GM19328 (cell line): ENCODE data around the gene TRAF3IP1.

Experiments
- ATAC-seq: cut with Tn5 transposase; IDR thresholded peaks from one replicate; pipeline ENCODE4 v1.9.1; 2021; ENCODE audit warnings: mild to moderate bottlenecking, moderate library complexity; ENCODE audit not compliant: unreplicated experiment

The TRAF3IP1 gene

DNA sequence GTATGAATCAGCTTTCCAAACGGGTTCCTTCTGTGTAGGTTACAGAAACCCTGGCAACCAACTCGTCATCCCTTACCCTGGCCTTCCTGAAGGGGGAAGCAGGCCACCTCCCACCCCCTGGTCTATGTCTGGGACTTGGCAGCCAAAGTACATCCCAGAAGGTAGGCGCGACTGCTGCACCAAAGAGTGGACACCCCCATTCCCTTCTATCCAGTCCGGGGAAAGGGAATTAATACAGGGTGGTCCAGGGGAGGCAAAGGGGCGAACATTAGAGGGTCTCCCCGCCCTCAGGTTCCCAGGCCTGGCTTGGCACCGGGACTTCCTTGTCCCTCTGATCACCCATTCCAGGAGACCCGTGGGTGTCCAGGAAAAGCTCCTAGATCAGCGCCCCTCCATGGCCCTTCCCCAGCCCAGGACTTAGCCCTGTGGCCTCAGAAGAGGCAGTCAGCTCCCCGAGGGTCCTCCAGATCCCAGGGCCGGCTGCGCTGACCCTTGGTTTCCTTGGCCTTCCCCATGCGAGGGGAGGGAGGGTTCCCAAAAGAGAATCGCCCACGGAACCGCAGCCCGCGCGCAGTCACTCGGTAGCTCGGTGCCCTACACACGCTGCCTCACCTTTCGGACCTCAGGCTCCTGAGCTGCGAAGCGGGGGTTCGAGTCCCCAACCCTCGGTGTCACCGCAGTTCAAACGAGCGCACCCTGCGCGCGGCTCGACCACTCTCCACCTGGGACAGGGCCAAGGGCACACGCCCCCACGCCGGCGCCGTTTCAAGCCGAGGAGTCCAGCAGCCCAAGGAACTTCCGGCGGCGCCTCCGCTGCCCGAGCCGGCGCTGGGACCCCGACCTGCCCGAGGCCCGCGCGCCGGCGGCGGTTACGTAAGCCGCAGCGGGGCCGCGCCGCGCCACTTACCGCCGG lies 32.3 kb upstream of the TRAF3IP1 start, which contains the start of gene PER2:
Gene PER2 (minus strand): TSS at position 874 of the 913 bp plus-strand sequence. CDS start 10,674 bp downstream, outside the sequence.
- ATAC-seq, result peak; percentile 33

- peak; percentile 92 for ATAC-seq
These were observed 31.4 kb upstream of the TRAF3IP1 start for GRCh38 chr2:238288650-238289573.

DNA sequence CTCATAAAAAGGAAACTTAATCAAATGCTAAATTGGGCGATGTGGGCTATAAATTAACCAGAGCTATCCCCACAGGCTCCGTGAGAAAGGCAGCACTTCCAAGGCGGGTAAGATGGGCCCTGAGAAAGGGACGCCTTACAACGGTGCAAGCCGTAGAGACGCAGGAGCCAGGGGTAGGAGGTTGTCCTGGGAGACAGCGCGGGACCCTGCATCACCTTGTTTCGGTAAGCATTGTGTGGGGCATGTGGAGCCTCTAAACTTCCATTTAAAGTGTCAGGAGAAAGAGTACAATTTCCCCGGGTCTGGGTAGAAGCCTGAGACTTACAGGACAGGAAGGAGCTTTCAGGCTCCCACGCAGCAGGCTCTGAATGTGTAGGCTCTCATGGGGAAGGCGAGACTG lies 30.7 kb upstream of the TRAF3IP1 start:
- no peak for ATAC-seq

DNA sequence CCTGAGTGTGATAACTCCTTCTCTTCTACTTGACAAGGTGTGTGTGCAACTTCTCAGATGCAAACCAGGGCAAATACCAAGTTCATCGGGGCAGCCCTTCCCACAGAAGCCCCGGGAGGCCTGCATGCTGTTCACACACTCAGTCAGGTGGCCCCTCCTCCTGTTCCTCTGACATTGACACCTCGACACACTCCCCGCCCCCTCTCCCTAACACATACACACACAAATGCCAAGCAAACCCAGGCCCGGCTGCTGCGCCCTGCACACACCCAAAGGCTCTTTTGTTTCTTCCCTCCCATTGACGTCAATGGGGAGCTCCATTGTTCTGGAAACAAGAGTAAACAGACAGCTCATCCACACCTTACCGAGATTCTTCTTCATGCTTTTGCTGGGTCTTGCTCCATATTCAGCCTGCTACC lies 30.2 kb upstream of the TRAF3IP1 start:
- no peak for ATAC-seq

- ATAC-seq, result no peak
These were observed 29.4 kb upstream of the TRAF3IP1 start for GRCh38 chr2:238290715-238291549.

DNA sequence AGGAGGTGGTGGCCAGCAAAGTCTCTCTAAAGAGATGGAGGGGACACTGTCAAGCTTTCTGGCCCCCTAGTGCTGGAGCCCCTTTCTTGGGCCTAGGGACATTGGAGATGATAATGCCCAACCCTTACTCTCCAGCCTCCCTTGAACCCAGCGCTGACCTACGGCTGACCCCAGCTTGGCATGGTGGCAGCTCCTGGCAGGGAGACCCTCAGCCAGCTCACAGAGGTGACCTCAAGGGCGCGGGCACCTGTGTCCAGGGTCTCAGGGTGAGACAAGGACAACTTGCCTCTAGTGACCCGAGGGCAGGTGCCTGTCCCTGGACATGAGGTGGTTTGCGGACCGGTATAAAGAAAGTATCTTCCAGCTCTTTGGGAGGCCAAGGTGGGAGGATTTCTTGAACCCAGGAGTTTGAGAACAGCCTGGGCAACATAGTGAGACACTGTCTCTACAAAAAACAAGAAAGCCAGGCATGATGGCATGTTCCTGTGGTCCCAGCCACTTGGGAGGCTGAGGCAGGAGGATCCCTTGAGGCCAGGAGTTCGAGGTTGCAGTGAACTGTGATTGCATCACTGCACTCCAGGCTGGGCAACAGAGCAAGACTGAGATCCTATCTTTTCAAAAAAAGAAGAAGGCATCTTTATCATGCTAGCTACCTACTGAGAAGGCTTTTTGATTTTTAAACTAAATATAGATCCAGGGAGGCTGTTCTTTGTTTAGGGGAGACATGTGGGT lies 28.6 kb upstream of the TRAF3IP1 start:
- no peak for ATAC-seq

- ATAC-seq, result no peak
These were observed 26.3 kb upstream of the TRAF3IP1 start for GRCh38 chr2:238294046-238294392.

- no peak for ATAC-seq
These were observed 25.8 kb upstream of the TRAF3IP1 start for GRCh38 chr2:238294393-238295143.

DNA sequence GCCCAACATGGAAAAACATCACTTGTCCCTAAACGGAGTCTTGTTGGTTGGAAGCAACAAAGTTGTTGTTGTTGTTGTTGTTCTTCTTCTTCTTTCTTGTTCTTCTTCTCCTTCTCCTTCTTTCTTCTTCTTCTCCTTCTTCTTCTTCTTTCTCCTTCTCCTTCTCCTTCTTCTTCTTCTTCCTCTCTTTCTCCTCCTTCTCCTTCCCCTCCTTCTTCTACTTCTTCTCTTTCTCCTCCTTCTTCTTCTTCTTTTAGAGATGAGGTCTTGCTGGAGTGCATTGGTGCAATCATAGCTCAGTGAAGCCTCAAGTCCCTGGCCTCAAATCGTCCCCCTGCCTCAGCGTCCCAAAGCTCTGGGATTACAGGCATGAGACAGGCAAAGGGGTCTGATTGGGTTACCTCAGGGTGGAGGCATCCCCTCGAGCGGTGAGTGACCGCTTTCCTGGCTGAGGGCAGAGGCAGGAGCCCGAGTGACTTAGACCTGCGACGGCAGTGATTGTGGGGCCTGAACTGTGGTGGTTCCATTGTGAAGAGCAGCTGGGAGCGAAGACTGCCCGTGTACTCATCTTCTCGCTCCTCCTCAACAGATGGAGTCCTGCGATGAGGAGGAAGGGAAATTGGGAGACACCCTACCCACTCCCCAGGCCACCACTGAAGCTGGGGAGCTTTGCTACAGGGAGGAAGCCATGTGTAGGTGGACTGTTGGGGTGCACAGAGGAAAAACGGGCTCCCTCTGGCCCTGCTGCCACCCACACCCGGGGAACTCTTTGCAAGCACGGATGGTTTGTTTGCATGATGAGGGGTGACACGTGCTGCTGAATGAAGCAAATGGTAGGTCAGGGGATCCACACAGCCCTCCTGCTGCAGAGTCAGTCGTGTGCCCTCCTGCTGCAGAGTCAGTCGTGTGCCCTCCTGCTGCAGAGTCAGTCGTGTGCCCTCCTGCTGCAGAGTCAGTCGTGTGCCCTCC lies 24.9 kb upstream of the TRAF3IP1 start:
- ATAC-seq, result no peak

DNA sequence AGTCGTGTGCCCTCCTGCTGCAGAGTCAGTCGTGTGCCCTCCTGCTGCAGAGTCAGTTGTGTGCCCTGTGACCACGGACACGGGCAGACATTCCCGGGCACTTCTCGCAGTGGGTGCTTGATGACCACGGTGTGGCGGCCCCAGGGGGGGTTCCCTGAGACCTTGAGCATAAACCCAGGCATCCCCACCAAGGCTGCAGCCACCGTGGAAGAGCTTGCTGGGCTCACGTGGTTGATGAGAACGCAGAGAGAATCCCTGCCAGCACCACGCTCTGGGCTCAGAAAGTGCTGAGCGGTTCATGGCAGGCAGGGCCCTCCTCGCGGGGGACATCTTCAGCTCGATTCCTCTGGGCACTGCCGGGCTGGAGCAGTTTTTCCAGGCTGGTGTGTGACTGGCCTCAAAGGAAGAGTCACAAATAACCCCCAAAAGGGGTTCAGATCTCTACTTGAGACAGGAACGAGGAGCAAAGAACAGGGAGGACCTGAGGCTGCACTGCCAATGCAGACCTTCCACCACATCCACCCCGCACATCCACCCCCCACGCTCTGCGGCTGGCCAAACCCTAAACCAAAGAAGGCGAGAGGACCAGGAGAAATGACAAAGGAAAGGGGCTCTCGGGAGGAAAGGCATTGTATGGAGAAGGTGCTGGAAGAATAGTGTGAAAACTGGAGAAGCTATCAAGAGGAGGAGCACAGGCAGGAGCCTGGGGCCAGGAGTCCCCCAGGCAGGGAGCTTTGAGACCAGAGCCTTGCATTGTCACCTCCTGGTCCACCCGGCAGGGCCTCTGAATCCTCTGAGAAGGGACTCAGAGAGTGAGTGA lies 23.5 kb upstream of the TRAF3IP1 start:
- ATAC-seq, result no peak

GRCh38 chr2:238299803-238300202 lies 20.5 kb upstream of the TRAF3IP1 start:
- no peak for ATAC-seq

- no peak for ATAC-seq
These were observed 18.2 kb upstream of the TRAF3IP1 start for GRCh38 chr2:238302087-238302486.

DNA sequence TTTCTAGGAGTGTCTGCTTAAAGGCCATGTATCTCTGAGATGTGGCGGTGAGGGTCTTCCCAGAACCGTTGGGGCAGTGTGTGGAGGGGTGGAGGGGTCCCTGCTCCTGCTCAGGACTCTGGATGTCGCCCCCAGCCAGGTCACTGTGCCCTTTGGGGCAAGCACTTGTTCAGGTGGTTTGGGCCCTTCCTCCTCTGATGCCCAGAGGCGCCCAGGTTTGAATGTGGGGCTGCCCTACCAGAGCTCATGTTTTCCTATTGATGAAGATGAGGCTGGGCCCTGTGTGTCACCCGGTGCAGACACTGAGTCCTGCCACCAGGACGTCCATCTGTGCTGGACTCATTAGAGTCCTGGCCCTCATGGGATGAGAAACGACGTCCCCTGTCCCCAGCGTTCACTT lies 17.6 kb upstream of the TRAF3IP1 start:
- ATAC-seq, result no peak

GRCh38 chr2:238304116-238304515 lies 16.2 kb upstream of the TRAF3IP1 start:
- ATAC-seq, result no peak

- ATAC-seq, result no peak
These were observed 15.0 kb upstream of the TRAF3IP1 start for GRCh38 chr2:238305092-238305862.

DNA sequence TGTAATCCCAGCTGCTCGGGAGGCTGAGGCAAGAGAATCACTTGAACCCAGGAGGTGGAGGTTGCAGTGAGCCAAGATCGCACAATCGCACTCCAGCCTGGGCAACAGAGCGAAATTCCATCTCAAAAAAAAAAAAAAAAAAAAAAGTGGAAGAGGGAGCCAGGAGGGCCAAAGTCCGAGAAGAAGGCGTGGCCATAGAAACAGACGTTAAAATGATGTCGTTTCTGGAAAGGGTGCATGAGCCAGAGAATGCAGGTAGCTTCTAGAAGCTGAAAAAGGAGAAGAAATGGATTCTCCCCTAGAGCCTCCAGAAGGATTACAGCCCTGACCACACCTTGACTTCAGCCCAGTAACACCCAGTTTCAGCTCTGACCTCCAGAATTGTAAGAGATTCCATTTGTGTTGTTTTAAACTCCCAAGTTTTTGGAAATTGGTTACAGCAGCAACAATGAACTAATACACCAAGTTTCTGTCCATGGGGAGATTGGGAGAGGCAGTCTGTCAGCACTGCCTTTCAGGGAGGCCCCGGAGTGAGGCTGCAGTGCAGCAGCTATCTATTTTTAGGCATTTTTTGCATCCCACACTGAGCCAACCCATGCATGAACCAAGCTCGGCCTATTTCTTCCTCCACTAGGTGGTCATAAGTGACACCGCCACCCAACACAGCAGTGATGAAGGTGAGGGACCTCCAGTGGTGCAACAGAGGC lies 14.2 kb upstream of the TRAF3IP1 start:
- no peak for ATAC-seq
